Osteocyte (in vitro differentiated cells): ENCODE data around the gene EFCC1. TPM values are rescaled to one million over a fixed set of nuclear protein-coding genes. Genes with fewer than 3 reads are reported as not detected.
"Not testable (repeated sequence)": the region's sequence is repeated elsewhere in the genome, so short reads cannot be mapped to it uniquely, and the experiment has no call there.

Experiments
- DNase-seq: peaks from one replicate; pipeline ENCODE4 v3.0.0; 2021; ENCODE audit warnings: mixed read lengths; ENCODE audit not compliant: unreplicated experiment; ENCODE audit errors: extremely low spot score
- H3K27ac Mint-ChIP-seq: one replicate; pipeline ENCODE4 v1.8.0; 2021; ENCODE audit warnings: mild to moderate bottlenecking, mixed read lengths; ENCODE audit not compliant: unreplicated experiment
- H3K27me3 Mint-ChIP-seq: one replicate; pipeline ENCODE4 v1.8.0; 2021; ENCODE audit warnings: mixed read lengths; ENCODE audit not compliant: unreplicated experiment
- H3K36me3 Mint-ChIP-seq: one replicate; pipeline ENCODE4 v1.8.0; 2021; ENCODE audit warnings: mixed read lengths; ENCODE audit not compliant: unreplicated experiment
- H3K4me1 Mint-ChIP-seq: one replicate; pipeline ENCODE4 v1.8.0; 2021; ENCODE audit warnings: mixed read lengths; ENCODE audit not compliant: unreplicated experiment
- H3K4me3 Mint-ChIP-seq: one replicate; pipeline ENCODE4 v1.8.0; 2021; ENCODE audit warnings: mild to moderate bottlenecking, moderate library complexity, mixed read lengths; ENCODE audit not compliant: unreplicated experiment
- H3K9me3 Mint-ChIP-seq: one replicate; pipeline ENCODE4 v1.8.0; 2021; ENCODE audit warnings: mixed read lengths; ENCODE audit not compliant: unreplicated experiment
- total RNA-seq: library from RNA; stranded (reverse); gene quantifications from 2 replicates; pipeline ENCODE4 v1.2.1, GENCODE V29; 2021
- TF ChIP-seq, protein P1 (sequence below): fragments of 200-600 bp; sonication (generic); IDR thresholded peaks from 2 replicates; pipeline ENCODE4 v1.5.0; 2021; ENCODE audit warnings: antibody characterized with exemption, mild to moderate bottlenecking, moderate library complexity

EFCC1 gene
- total RNA-seq, 1 donor from 2014 or later: not detected

DNA sequence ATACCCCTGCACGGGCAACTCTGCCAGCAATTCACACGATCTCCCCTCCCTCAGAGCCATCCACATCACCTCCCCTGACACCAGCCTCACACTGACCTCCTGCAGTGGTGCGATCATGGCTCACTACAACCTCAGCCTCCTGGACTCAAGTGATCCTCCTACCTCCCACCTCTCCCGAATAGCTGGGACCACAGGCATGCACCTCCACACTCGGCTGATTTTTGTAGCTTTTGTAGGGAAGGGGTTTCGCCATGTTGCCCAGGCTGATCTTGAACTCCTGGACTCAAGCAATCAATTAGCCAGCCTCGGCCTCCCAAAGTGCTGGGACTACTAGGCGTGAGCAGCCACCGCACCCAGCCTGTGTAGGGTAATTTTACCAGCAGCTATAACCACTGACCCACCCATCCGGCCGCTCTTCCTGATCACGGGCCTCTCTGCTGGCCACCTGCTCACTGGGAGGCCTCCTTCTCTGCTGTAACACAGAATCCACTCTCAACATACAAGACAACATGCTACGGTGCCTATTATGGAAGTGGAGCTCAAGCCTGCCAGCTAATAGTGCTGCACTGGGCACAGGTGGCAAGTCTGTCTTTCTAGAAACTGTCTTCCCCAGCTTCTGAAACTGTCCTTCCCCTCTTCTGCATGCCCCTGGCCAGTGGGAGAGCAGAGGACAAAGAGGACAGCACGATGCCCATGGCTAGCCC is 64.1 kb downstream of the EFCC1 start:
- DNase-seq: no peak
- no peak overlapping the region for H3K4me3 Mint-ChIP-seq
- no peaks in the 10 kb centered on the region for H3K36me3 Mint-ChIP-seq
- TF ChIP-seq, protein P1, sequence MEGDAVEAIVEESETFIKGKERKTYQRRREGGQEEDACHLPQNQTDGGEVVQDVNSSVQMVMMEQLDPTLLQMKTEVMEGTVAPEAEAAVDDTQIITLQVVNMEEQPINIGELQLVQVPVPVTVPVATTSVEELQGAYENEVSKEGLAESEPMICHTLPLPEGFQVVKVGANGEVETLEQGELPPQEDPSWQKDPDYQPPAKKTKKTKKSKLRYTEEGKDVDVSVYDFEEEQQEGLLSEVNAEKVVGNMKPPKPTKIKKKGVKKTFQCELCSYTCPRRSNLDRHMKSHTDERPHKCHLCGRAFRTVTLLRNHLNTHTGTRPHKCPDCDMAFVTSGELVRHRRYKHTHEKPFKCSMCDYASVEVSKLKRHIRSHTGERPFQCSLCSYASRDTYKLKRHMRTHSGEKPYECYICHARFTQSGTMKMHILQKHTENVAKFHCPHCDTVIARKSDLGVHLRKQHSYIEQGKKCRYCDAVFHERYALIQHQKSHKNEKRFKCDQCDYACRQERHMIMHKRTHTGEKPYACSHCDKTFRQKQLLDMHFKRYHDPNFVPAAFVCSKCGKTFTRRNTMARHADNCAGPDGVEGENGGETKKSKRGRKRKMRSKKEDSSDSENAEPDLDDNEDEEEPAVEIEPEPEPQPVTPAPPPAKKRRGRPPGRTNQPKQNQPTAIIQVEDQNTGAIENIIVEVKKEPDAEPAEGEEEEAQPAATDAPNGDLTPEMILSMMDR: no peak
- no peaks in the 10 kb centered on the region for H3K4me1 Mint-ChIP-seq
- no peak overlapping the region for H3K27ac Mint-ChIP-seq
- peaks cover 14% of the 10 kb centered on the region for H3K27me3 Mint-ChIP-seq
- no peaks in the 10 kb centered on the region for H3K9me3 Mint-ChIP-seq

DNA sequence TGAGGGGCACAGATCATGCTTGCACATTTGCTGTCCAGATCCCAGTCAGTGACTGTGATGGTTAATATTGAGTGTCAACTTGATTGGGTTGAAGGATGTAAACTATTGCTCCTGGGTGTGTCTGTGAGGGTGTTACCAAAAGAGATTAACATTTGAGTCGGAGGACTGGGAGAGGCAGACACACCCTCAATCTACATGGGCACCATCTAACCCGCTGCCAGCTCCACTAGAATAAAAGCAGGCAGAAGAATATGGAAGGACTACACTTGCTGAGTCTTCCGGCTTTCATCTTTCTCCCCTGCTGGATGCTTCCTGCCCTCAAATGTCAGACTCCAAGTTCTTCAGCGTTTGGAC is 64.6 kb downstream of the EFCC1 start:
- Mint-ChIP-seq H3K4me3 (no peak overlapping the region), H3K4me1 (no peaks in the 10 kb centered on the region), H3K27me3 (peaks cover 14% of the 10 kb centered on the region), H3K9me3 (no peaks in the 10 kb centered on the region), H3K36me3 (no peaks in the 10 kb centered on the region), H3K27ac (no peak overlapping the region)
- no peak for DNase-seq
- TF ChIP-seq, protein P1: no peak

DNA sequence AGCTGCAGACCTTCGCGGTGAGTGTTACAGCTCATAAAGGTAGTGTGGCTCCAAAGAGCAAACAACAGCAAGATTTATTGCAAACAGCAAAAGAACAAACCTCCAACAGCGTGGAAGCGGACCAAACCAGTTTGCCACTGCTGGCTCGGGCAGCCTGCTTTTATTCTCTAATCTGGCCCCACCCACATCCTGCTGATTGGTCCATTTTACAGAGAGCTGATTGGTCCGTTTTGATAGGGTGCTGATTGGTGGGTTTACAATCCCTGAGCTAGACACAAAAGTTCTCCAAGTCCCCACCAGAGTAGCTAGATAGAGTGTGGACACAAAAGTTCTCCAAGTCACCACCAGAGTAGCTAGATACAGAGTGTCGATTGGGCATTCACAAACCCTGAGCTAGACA is 66.6 kb downstream of the EFCC1 start:
- DNase-seq, H3K9me3 Mint-ChIP-seq, H3K4me1 Mint-ChIP-seq, H3K4me3 Mint-ChIP-seq, H3K36me3 Mint-ChIP-seq, H3K27ac Mint-ChIP-seq: not testable (repeated sequence)
- H3K27me3 Mint-ChIP-seq: peaks cover 19% of the 10 kb centered on the region

DNA sequence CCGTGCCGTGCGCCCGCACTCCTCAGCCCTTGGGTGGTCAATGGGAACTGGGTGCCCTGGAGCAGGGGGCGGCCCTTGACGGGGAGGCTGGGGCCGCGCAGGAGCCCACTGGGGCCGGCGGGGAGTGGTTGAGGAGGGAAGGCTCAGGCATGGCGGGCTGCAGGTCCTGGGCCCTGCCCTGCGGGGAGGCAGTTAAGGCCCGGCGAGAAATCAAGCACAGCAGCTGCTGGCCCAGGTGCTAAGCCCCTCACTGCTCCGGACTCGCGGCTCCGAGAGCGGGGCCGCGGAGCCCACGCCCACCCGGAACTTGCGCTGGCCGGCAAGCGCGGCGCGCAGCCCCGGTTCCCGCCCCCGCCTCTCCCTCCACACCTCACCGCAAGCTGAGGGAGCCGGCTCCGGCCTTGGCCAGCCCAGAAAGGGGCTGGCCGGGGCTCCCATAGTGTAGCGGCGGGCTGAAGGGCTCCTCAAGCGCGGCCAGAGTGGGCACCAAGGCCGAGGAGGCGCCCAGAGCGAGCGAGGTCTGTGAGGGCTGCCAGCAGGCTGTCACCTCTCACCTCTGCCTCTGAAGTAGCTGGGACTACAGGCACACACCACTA is 67.3 kb downstream of the EFCC1 start:
- DNase-seq: no peak
- Mint-ChIP-seq H3K9me3 (no peaks in the 10 kb centered on the region), H3K36me3 (no peaks in the 10 kb centered on the region), H3K27me3 (peaks cover 19% of the 10 kb centered on the region), H3K4me1 (no peaks in the 10 kb centered on the region), H3K4me3 (no peak overlapping the region), H3K27ac (no peak overlapping the region)
- TF ChIP-seq, protein P1: no peak

DNA sequence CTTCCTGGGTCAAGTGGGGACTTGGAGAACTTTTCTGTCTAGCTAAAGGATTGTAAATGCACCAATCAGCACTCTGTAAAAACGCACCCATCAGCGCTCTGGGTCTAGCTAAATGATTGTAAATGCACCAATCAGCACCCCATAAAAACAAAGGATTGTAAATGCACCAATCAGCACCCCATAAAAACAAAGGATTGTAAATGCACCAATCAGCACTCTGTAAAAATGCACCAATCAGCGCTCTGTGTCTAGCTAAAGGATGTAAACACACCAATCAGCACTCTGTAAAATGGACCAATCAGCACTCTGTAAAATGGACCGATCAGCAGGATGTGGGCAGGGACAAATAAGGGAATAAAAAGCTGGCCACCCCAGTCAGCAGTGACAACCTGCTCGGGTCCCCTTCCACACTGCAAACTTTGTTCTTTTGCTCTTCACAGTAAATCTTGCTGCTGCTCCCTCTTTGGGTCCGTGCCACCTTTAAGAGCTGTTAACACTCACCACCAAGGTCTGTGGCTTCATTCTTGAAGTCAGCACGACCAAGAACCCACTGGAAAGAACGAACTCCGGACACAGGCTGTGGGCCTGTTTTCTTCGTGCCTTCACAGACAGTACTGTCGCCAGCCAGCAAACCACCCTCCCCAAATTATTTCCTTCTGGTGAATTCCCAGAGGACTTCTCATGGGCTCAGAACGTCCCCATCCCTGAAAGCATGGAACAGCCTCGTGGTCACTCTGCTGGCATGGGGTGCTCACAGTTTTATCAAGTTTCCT is 68.4 kb downstream of the EFCC1 start:
- not testable (repeated sequence) for H3K4me1 Mint-ChIP-seq, H3K4me3 Mint-ChIP-seq, DNase-seq, H3K27ac Mint-ChIP-seq, H3K9me3 Mint-ChIP-seq, H3K36me3 Mint-ChIP-seq
- H3K27me3 Mint-ChIP-seq: peaks cover 19% of the 10 kb centered on the region
